HepG2 (cell line): ENCODE measurements around the gene C16orf95. TPM values are rescaled to one million over a fixed set of nuclear protein-coding genes. Genes with fewer than 3 reads are reported as not detected.

Experiments used
- ATAC-seq: fragments of 200-7000 bp; cut with Tn5 transposase; 3 replicates; pipeline ENCODE4 v1.9.1; 2020; ENCODE audit warnings: mild to moderate bottlenecking, moderate library complexity
- Bru-seq: library from RNA; stranded (reverse); fragments of 400-500 nt; gene quantifications from one replicate; lab custom pipeline; 2021; lab: Mats Ljungman, UMichigan
- BruChase-seq, 2 experiments: library from RNA; stranded (reverse); fragments of 400-500 nt; gene quantifications; one replicate each; lab custom pipeline; 2021; lab: Mats Ljungman, UMichigan
- BruUV-seq: library from RNA; stranded (reverse); fragments of 400-500 nt; replicated peaks from 2 replicates; lab custom pipeline; 2021; lab: Mats Ljungman, UMichigan
- CTCF ChIA-PET: fragments of 300-600 bp; formaldehyde crosslinking; extraction: SDS; loops from one replicate; lab custom pipeline; 2021; ENCODE audit warnings: low total read pairs, inconsistent platforms, low intra/inter-chr PET ratio; lab: Yijun Ruan, JAX
- POLR2A ChIA-PET: fragments of 350-600 bp; sonication (Branson Sonifier 250); formaldehyde crosslinking; loops from one replicate; lab custom pipeline; 2020; ENCODE audit warnings: antibody characterized with exemption, inconsistent platforms; lab: Yijun Ruan, JAX
- DNase-seq: peaks from one replicate; pipeline ENCODE4 v3.0.0-alpha.2; 2015; ENCODE audit warnings: low spot score
- FAIRE-seq: peaks from 3 replicates; lab custom pipeline; 2011; peaks lifted over from hg19 to GRCh38; lab: Jason Lieb, UNC
- H2AFZ ChIP-seq: one replicate; pipeline ENCODE4 v1.6.1; 2011; ENCODE audit warnings: low read length, inconsistent platforms
- H3K27ac ChIP-seq: fragments of 300-600 bp; 3 replicates; pipeline ENCODE4 v1.8.0; 2011; ENCODE audit warnings: mixed run types, mild to moderate bottlenecking, mixed read lengths, low read length, inconsistent platforms; ENCODE audit not compliant: insufficient read depth; ENCODE audit errors: extremely low read length
- H3K27me3 ChIP-seq, 2 experiments: fragments of 200-600 bp in 1 of 2; 2 replicates in 1 of 2; 3 replicates in 1 of 2; pipeline versions ENCODE4 v1.6.0 to v1.8.0; 2011; ENCODE audit warnings: low read length in 2 of 2, mild to moderate bottlenecking in 2 of 2, moderate library complexity in 2 of 2, inconsistent platforms in 1 of 2; ENCODE audit not compliant: insufficient read depth in 2 of 2, control insufficient read depth in 1 of 2
- H3K36me3 ChIP-seq, 2 experiments: fragments of 200-600 bp in 1 of 2; replicated peaks in 1 of 2; 2 replicates in 1 of 2; 3 replicates in 1 of 2; pipeline versions ENCODE4 v1.5.1 to v1.8.0; 2011; ENCODE audit warnings: low read length in 2 of 2, inconsistent platforms in 1 of 2; ENCODE audit not compliant: insufficient read depth in 2 of 2, control insufficient read depth in 1 of 2
- H3K4me1 ChIP-seq: 2 replicates; pipeline ENCODE4 v1.5.1; 2012; ENCODE audit warnings: low read length, inconsistent platforms; ENCODE audit not compliant: insufficient read depth
- H3K4me2 ChIP-seq: 2 replicates; pipeline ENCODE4 v1.6.0; 2011; ENCODE audit warnings: low read depth, low read length, inconsistent platforms
- H3K4me3 ChIP-seq, 3 experiments: fragments of 200-600 bp in 1 of 3; sonication (generic), shearing (Covaris generic) in 1 of 3; replicated peaks in 1 of 3; 2 replicates each; pipeline ENCODE4 v1.5.1; 2011 to 2016; ENCODE audit warnings: low read length in 3 of 3, inconsistent platforms in 2 of 3, low read depth in 2 of 3, mild to moderate bottlenecking in 2 of 3, control low read depth in 1 of 3, mixed read lengths in 1 of 3; ENCODE audit not compliant: insufficient read depth in 1 of 3
- H3K79me2 ChIP-seq: one replicate; pipeline ENCODE4 v1.6.1; 2011; ENCODE audit warnings: low read length, inconsistent platforms; ENCODE audit not compliant: insufficient read depth
- H3K9ac ChIP-seq: 2 replicates; pipeline ENCODE4 v1.6.0; 2011; ENCODE audit warnings: mild to moderate bottlenecking, low read depth, low read length, inconsistent platforms; ENCODE audit not compliant: insufficient read depth
- H3K9me3 ChIP-seq: 2 replicates; pipeline ENCODE4 v1.5.1; 2012; ENCODE audit warnings: mild to moderate bottlenecking, low read length
- H4K20me1 ChIP-seq: 2 replicates; pipeline ENCODE4 v1.6.0; 2011; ENCODE audit warnings: inconsistent platforms, mild to moderate bottlenecking, low read length, moderate library complexity; ENCODE audit not compliant: insufficient read depth
- CBFB ChIP-seq: sonication (generic); formaldehyde crosslinking; IDR thresholded peaks from 2 replicates; pipeline ENCODE4 v1.4.0; 2020; ENCODE audit warnings: missing genetic modification reagents
- MIXL1 ChIP-seq: IDR thresholded peaks from 2 replicates; pipeline ENCODE4 v1.6.1; 2016
- PAXIP1 ChIP-seq: sonication (generic); formaldehyde crosslinking; conservative IDR thresholded peaks from 2 replicates; pipeline ENCODE4 v1.4.0; 2020; ENCODE audit warnings: mild to moderate bottlenecking, missing genetic modification reagents, moderate library complexity
- PPARG ChIP-seq: conservative IDR thresholded peaks from 2 replicates; pipeline ENCODE4 v1.6.1; 2016; ENCODE audit warnings: missing biosample characterization, missing genetic modification reagents
- SOX6 ChIP-seq, 2 experiments: fragments of 450-650 bp in 1 of 2; sonication (generic) in 1 of 2; formaldehyde crosslinking in 1 of 2; IDR thresholded peaks; 2 replicates each; pipeline versions ENCODE4 v1.4.0 to v1.6.1; 2017 to 2020; ENCODE audit warnings: antibody characterized with exemption in 1 of 2, mild to moderate bottlenecking in 1 of 2, missing genetic modification reagents in 1 of 2
- ZNF143 ChIP-seq: sonication (generic); formaldehyde crosslinking; IDR thresholded peaks from 2 replicates; pipeline ENCODE4 v1.4.0; 2020; ENCODE audit warnings: missing genetic modification reagents
- ZNF547 ChIP-seq: sonication (generic); formaldehyde crosslinking; IDR thresholded peaks from 2 replicates; pipeline ENCODE4 v1.5.1; 2020; ENCODE audit warnings: mild to moderate bottlenecking, missing genetic modification reagents
- ZNF704 ChIP-seq: sonication (generic); formaldehyde crosslinking; IDR thresholded peaks from 2 replicates; pipeline ENCODE4 v1.8.1; 2023; ENCODE audit warnings: mild to moderate bottlenecking, inconsistent platforms, moderate library complexity, missing genetic modification reagents, borderline replicate concordance
- ZNF724P ChIP-seq: sonication (generic); formaldehyde crosslinking; IDR thresholded peaks from 2 replicates; pipeline ENCODE4 v1.8.0; 2022; ENCODE audit warnings: missing genetic modification reagents, borderline replicate concordance
- ZNF747 ChIP-seq: sonication (generic); formaldehyde crosslinking; IDR thresholded peaks from 2 replicates; pipeline ENCODE4 v1.8.1; 2023; ENCODE audit warnings: missing genetic modification reagents, mild to moderate bottlenecking, borderline replicate concordance
- ZNF782 ChIP-seq: sonication (generic); formaldehyde crosslinking; IDR thresholded peaks from 2 replicates; pipeline ENCODE4 v1.4.0; 2020; ENCODE audit warnings: missing genetic modification reagents, mild to moderate bottlenecking, borderline replicate concordance
- WGBS: methylation state at CpG from one replicate; pipeline ENCODE4 v1.1.6; 2017; ENCODE audit warnings: low lambda C conversion rate; 5-methylcytosine and 5-hydroxymethylcytosine counted together
- in situ Hi-C: cut with HindIII; loops from 2 replicates; pipeline ENCODE4 v1.10.0; 2017; ENCODE audit warnings: low pct_unique_long_range_greater_than_20kb; ENCODE audit not compliant: extremely low pct_ligation_motif_present
- intact Hi-C: fragments of 100-400 bp; cut with micrococcal nuclease; formaldehyde crosslinking; loops from one replicate; pipeline ENCODE4 v1.10.0; 2022; ENCODE audit not compliant: unreplicated experiment
- long read RNA-seq, 2 experiments: library from RNA in 1 of 2; library from polyadenylated mRNA in 1 of 2; stranded (forward) in 1 of 2; unstranded in 1 of 2; transcript quantifications; one replicate each; pipeline ENCODE4 v2.0.0, GENCODE V29; 2019 to 2022
- polyA minus RNA-seq, 3 experiments: library from RNA; depleted of rRNA, polyadenylated mRNA; stranded (reverse); fragments of >200 nt; gene quantifications; 2 replicates each; pipeline ENCODE4 v1.2.3, GENCODE V29; 2011; ENCODE audit warnings: low replicate concordance in 1 of 3
- polyA plus RNA-seq, 8 experiments: library from polyadenylated mRNA; depleted of rRNA in 3 of 8; stranded (reverse) in 7 of 8; unstranded in 1 of 8; fragments of >200 nt; fragmentation: Illumina TruSeq in 4 of 8; extraction: Trizol in 4 of 8; gene quantifications; 2 replicates each; pipeline versions ENCODE4 v1.2.1 to v1.2.3, GENCODE V29; 2011 to 2016; ENCODE audit warnings: low read depth in 4 of 8, missing spikeins in 1 of 8, mixed read lengths in 1 of 8; ENCODE audit not compliant: insufficient read depth in 1 of 8
- total RNA-seq, 5 experiments: library from RNA; depleted of rRNA; stranded (reverse); fragments of >200 nt; fragmentation: Illumina TruSeq; extraction: Trizol; gene quantifications; 2 replicates each; pipeline ENCODE4 v1.2.3, GENCODE V29; 2016; ENCODE audit warnings: low read depth in 1 of 5

C16orf95 gene
- total RNA-seq (2016; rRNA removed; fragmentation: Illumina TruSeq; extraction: Trizol), result 7.2 and 8.6 TPM in 2 replicates
- total RNA-seq (2016; cell fraction: cytosol; rRNA removed; fragmentation: Illumina TruSeq; extraction: Trizol; ENCODE audit: low read depth), result 20.8 and 21.6 TPM in 2 replicates
- total RNA-seq (2016; cell fraction: insoluble cytoplasmic fraction; rRNA removed; fragmentation: Illumina TruSeq; extraction: Trizol), result 6.9 and 8.1 TPM in 2 replicates
- 15.4 and 16.2 TPM in 2 replicates for total RNA-seq (2016; cell fraction: membrane; rRNA removed; fragmentation: Illumina TruSeq; extraction: Trizol)
- 6.3 TPM in 2 replicates for total RNA-seq (2016; cell fraction: nucleus; rRNA removed; fragmentation: Illumina TruSeq; extraction: Trizol)
- polyA plus RNA-seq (2011; rRNA removed), result 2.0 and 2.8 TPM in 2 replicates
- polyA plus RNA-seq (2011; cell fraction: cytosol; rRNA removed), result 1.3 and 3.1 TPM in 2 replicates
- polyA plus RNA-seq (2011; cell fraction: nucleus; rRNA removed), result 4.1 and 5.0 TPM in 2 replicates
- polyA plus RNA-seq (2012), result 3.8 and 4.5 TPM in 2 replicates
- polyA plus RNA-seq (2016; cell fraction: cytosol; fragmentation: Illumina TruSeq; extraction: Trizol; ENCODE audit: low read depth), result 14.5 and 18.3 TPM in 2 replicates
- polyA plus RNA-seq (2016; cell fraction: insoluble cytoplasmic fraction; fragmentation: Illumina TruSeq; extraction: Trizol; ENCODE audit: low read depth), result 6.1 and 7.7 TPM in 2 replicates
- polyA plus RNA-seq (2016; cell fraction: membrane; fragmentation: Illumina TruSeq; extraction: Trizol; ENCODE audit: low read depth), result 13.5 and 16.8 TPM in 2 replicates
- polyA plus RNA-seq (2016; cell fraction: nucleus; fragmentation: Illumina TruSeq; extraction: Trizol; ENCODE audit: insufficient read depth, low read depth), result 7.1 and 7.6 TPM in 2 replicates
- 2.1 and 2.6 TPM in 2 replicates for polyA minus RNA-seq (2011; rRNA and poly(A)+ RNA removed; ENCODE audit: low replicate concordance)
- polyA minus RNA-seq (2011; cell fraction: cytosol; rRNA and poly(A)+ RNA removed), result 0.79 and 1.4 TPM in 2 replicates
- polyA minus RNA-seq (2011; cell fraction: nucleus; rRNA and poly(A)+ RNA removed), result 3.7 and 5.0 TPM in 2 replicates
- Bru-seq, nascent RNA, result percentile 53 among the genes with signal in this experiment
- BruChase-seq, experiment 1, labeled RNA remaining after a 6-hour chase, result percentile 58 among the genes with signal in this experiment
- BruChase-seq, experiment 2, labeled RNA remaining after a 2-hour chase, result percentile 48 among the genes with signal in this experiment
- long read RNA-seq, experiment 1, partial matches to known transcripts, result 0 of 4 reads
- long read RNA-seq, experiment 1, other reads (novel, unspliced or antisense), result 0 of 4 reads
- long read RNA-seq, experiment 2, partial matches to known transcripts, result 0 of 5 reads
- long read RNA-seq, experiment 2, other reads (novel, unspliced or antisense), result 2 of 5 reads

GRCh38 chr16:87316923-87317749, at the start of gene C16orf95:
TSS of gene C16orf95 (minus strand) at chr16:87317392. CDS start at chr16:87317242, 150 bp downstream.
- TSS peak; percentile 75 for BruUV-seq
- Histone ChIP-seq H3K27me3 (no peaks in the 10 kb centered on the region; a peak in 1 of 5 replicates), H2AFZ (no peak within 1 kb of the TSS), H3K9me3 (no peaks in the 10 kb centered on the region), H3K27ac (peak within 1 kb of the TSS; percentile 91), H3K9ac (peak within 1 kb of the TSS; percentile 97), H3K4me2 (peak within 1 kb of the TSS; percentile 91), H3K4me3 (peak within 1 kb of the TSS; percentile 81 to 98 (median 93)), H3K79me2 (peaks cover 17% of the 10 kb centered on the region), H3K4me1 (peaks cover 25% of the 10 kb centered on the region), H4K20me1 (no peaks in the 10 kb centered on the region), H3K36me3 (no peaks in the 10 kb centered on the region)
- FAIRE-seq, result peak; percentile 50
- WGBS, result 1% methylated on average over 44 of the region's 64 CpGs
- DNase-seq, result peak; percentile 95
- ChIA-PET POLR2A (interaction anchor here (0.7 to 4.4 kb wide), 13 partner anchors 9 to 148 kb away, joined by 3 to 85 read pairs (median 4); partner anchors contain the start of gene FBXO31), CTCF (interaction anchor here (1.8 kb wide), 1 partner anchor 77 kb away, joined by 9 read pairs; no protein-coding TSS in a partner anchor)
- peak; percentile 89 for ATAC-seq
- in situ Hi-C loops, result no loop called here
- intact Hi-C loops, result loop anchor here (2.0 to 5.0 kb wide), 2 partner anchors 40 to 68 kb away; no protein-coding TSS in a partner anchor
- TF ChIP-seq ZNF143 (CRISPR knock-in tag) (peak; percentile 73), PAXIP1 (CRISPR knock-in tag) (peak; percentile 6; the same call in 1 of the 2 replicates), PPARG (CRISPR knock-in tag) (peak; percentile 100), MIXL1 (peak; percentile 21; the same call in 1 of the 2 replicates), ZNF724P (peak; percentile 76), ZNF547 (peak; percentile 72), SOX6 (IDR thresholded peaks at IDR 0.05) (no peak), SOX6 (CRISPR knock-in tag; IDR thresholded peaks at IDR 0.05) (peak; percentile 76), ZNF782 (CRISPR knock-in tag) (no peak; the same call in 1 of the 2 replicates), ZNF747 (CRISPR knock-in tag) (peak; percentile 92; the same call in 1 of the 2 replicates), ZNF704 (CRISPR knock-in tag) (peak; percentile 63; the same call in 1 of the 2 replicates), CBFB (CRISPR knock-in tag) (peak; percentile 89; the same call in 1 of the 2 replicates)
